ENCODE data around the gene CCL4.

Gene CCL4

GRCh38 chr17:36132421-36132831 lies 28.8 kb downstream of the CCL4 start:
- Mint-ChIP-seq H3K36me3 (ENCODE audit: low read depth) (no peaks in the 10 kb centered on the region), H3K9me3 (no peaks in the 10 kb centered on the region), H3K27ac (no peak overlapping the region), H3K4me1 (ENCODE audit: low read depth) (peaks cover 1% of the 10 kb centered on the region), H3K4me3 (no peak overlapping the region), H3K27me3 (peaks cover 43% of the 10 kb centered on the region)
- no peak for DNase-seq

- Mint-ChIP-seq H3K4me1 (ENCODE audit: low read depth) (peaks cover 1% of the 10 kb centered on the region), H3K9me3 (peaks cover 3% of the 10 kb centered on the region), H3K27ac (no peak overlapping the region), H3K36me3 (ENCODE audit: low read depth) (no peaks in the 10 kb centered on the region), H3K27me3 (peaks cover 38% of the 10 kb centered on the region), H3K4me3 (no peak overlapping the region)
- DNase-seq = no peak
Measured at GRCh38 chr17:36133602-36134236, 30.1 kb downstream of the CCL4 start.

GRCh38 chr17:36135465-36135864 lies 31.8 kb downstream of the CCL4 start:
- no peak for DNase-seq
- peaks cover 32% of the 10 kb centered on the region for H3K27me3 Mint-ChIP-seq
- H3K4me3 Mint-ChIP-seq = no peak overlapping the region
- no peaks in the 10 kb centered on the region for H3K36me3 Mint-ChIP-seq (ENCODE audit: low read depth)
- H3K4me1 Mint-ChIP-seq (ENCODE audit: low read depth) = peaks cover 1% of the 10 kb centered on the region
- H3K9me3 Mint-ChIP-seq = peaks cover 3% of the 10 kb centered on the region
- H3K27ac Mint-ChIP-seq = no peak overlapping the region

- Mint-ChIP-seq H3K27ac (no peak overlapping the region), H3K4me1 (ENCODE audit: low read depth) (peaks cover 1% of the 10 kb centered on the region)
Measured at GRCh38 chr17:36136036-36136435, 32.4 kb downstream of the CCL4 start.

GRCh38 chr17:36136439-36136838 lies 32.8 kb downstream of the CCL4 start:
- Mint-ChIP-seq H3K27ac (no peak overlapping the region), H3K9me3 (peaks cover 3% of the 10 kb centered on the region), H3K4me3 (no peak overlapping the region), H3K36me3 (ENCODE audit: low read depth) (no peaks in the 10 kb centered on the region), H3K27me3 (peaks cover 29% of the 10 kb centered on the region), H3K4me1 (ENCODE audit: low read depth) (peaks cover 1% of the 10 kb centered on the region)
- no peak for DNase-seq

More at GRCh38 chr17:36136036-36136435, 32.4 kb downstream of the CCL4 start:
- peaks cover 3% of the 10 kb centered on the region for H3K9me3 Mint-ChIP-seq
- no peaks in the 10 kb centered on the region for H3K36me3 Mint-ChIP-seq (ENCODE audit: low read depth)
- no peak for DNase-seq
- H3K27me3 Mint-ChIP-seq = peaks cover 29% of the 10 kb centered on the region
- H3K4me3 Mint-ChIP-seq = no peak overlapping the region

- Mint-ChIP-seq H3K27ac (no peak overlapping the region), H3K9me3 (peaks cover 3% of the 10 kb centered on the region), H3K4me3 (no peak overlapping the region), H3K4me1 (ENCODE audit: low read depth) (peaks cover 8% of the 10 kb centered on the region), H3K36me3 (ENCODE audit: low read depth) (no peaks in the 10 kb centered on the region), H3K27me3 (no peaks in the 10 kb centered on the region)
- no peak for DNase-seq
Measured at GRCh38 chr17:36142235-36142634, 38.6 kb downstream of the CCL4 start.

GRCh38 chr17:36142806-36143205 lies 39.2 kb downstream of the CCL4 start:
- DNase-seq = no peak
- no peak overlapping the region for H3K4me3 Mint-ChIP-seq
- H3K36me3 Mint-ChIP-seq (ENCODE audit: low read depth) = no peaks in the 10 kb centered on the region
- H3K27me3 Mint-ChIP-seq = no peaks in the 10 kb centered on the region
- H3K27ac Mint-ChIP-seq = no peak overlapping the region
- peaks cover 3% of the 10 kb centered on the region for H3K9me3 Mint-ChIP-seq
- peaks cover 8% of the 10 kb centered on the region for H3K4me1 Mint-ChIP-seq (ENCODE audit: low read depth)

- Mint-ChIP-seq H3K27me3 (no peaks in the 10 kb centered on the region), H3K4me1 (ENCODE audit: low read depth) (peaks cover 13% of the 10 kb centered on the region), H3K9me3 (no peaks in the 10 kb centered on the region), H3K27ac (no peak overlapping the region), H3K36me3 (ENCODE audit: low read depth) (no peaks in the 10 kb centered on the region), H3K4me3 (no peak overlapping the region)
- no peak for DNase-seq
Measured at GRCh38 chr17:36144014-36144413, 40.4 kb downstream of the CCL4 start.

- DNase-seq = no peak
- H3K27me3 Mint-ChIP-seq = peaks cover 11% of the 10 kb centered on the region
- H3K36me3 Mint-ChIP-seq (ENCODE audit: low read depth) = no peaks in the 10 kb centered on the region
- no peak overlapping the region for H3K27ac Mint-ChIP-seq
- no peak overlapping the region for H3K4me3 Mint-ChIP-seq
- peaks cover 19% of the 10 kb centered on the region for H3K4me1 Mint-ChIP-seq (ENCODE audit: low read depth)
- H3K9me3 Mint-ChIP-seq = no peaks in the 10 kb centered on the region
Measured at GRCh38 chr17:36144981-36145729, 41.5 kb downstream of the CCL4 start.

GRCh38 chr17:36147601-36148000 lies 44.0 kb downstream of the CCL4 start:
- Mint-ChIP-seq H3K4me1 (ENCODE audit: low read depth) (peaks cover 19% of the 10 kb centered on the region), H3K4me3 (no peak overlapping the region), H3K27me3 (peaks cover 25% of the 10 kb centered on the region)

GRCh38 chr17:36148559-36149295 lies 45.1 kb downstream of the CCL4 start:
- no peaks in the 10 kb centered on the region for H3K9me3 Mint-ChIP-seq
- no peaks in the 10 kb centered on the region for H3K36me3 Mint-ChIP-seq (ENCODE audit: low read depth)
- H3K27me3 Mint-ChIP-seq = peaks cover 35% of the 10 kb centered on the region
- no peak overlapping the region for H3K4me3 Mint-ChIP-seq
- H3K27ac Mint-ChIP-seq = peak overlapping the region; percentile 35
- H3K4me1 Mint-ChIP-seq (ENCODE audit: low read depth) = peaks cover 22% of the 10 kb centered on the region
- DNase-seq = peak; percentile 79

More at GRCh38 chr17:36147601-36148000, 44.0 kb downstream of the CCL4 start:
- Mint-ChIP-seq H3K27ac (no peak overlapping the region), H3K36me3 (ENCODE audit: low read depth) (no peaks in the 10 kb centered on the region), H3K9me3 (no peaks in the 10 kb centered on the region)
- DNase-seq = no peak

GRCh38 chr17:36149296-36149820 lies 45.7 kb downstream of the CCL4 start:
- no peak for DNase-seq

GRCh38 chr17:36151891-36152638 lies 48.4 kb downstream of the CCL4 start:
- Mint-ChIP-seq H3K9me3 (no peaks in the 10 kb centered on the region), H3K27me3 (peaks cover 47% of the 10 kb centered on the region), H3K27ac (no peak overlapping the region), H3K36me3 (ENCODE audit: low read depth) (no peaks in the 10 kb centered on the region), H3K4me3 (no peak overlapping the region), H3K4me1 (ENCODE audit: low read depth) (peaks cover 21% of the 10 kb centered on the region)
- no peak for DNase-seq

More at GRCh38 chr17:36149296-36149820, 45.7 kb downstream of the CCL4 start:
- Mint-ChIP-seq H3K36me3 (ENCODE audit: low read depth) (no peaks in the 10 kb centered on the region), H3K27ac (no peak overlapping the region), H3K9me3 (no peaks in the 10 kb centered on the region), H3K27me3 (peaks cover 41% of the 10 kb centered on the region), H3K4me3 (no peak overlapping the region), H3K4me1 (ENCODE audit: low read depth) (peaks cover 28% of the 10 kb centered on the region)

GRCh38 chr17:36152639-36153120 lies 49.1 kb downstream of the CCL4 start:
- Mint-ChIP-seq H3K36me3 (ENCODE audit: low read depth) (no peaks in the 10 kb centered on the region), H3K27ac (no peak overlapping the region), H3K4me1 (ENCODE audit: low read depth) (peaks cover 21% of the 10 kb centered on the region), H3K9me3 (no peaks in the 10 kb centered on the region), H3K4me3 (no peak overlapping the region), H3K27me3 (peaks cover 47% of the 10 kb centered on the region)
- no peak for DNase-seq
